Lung microvascular endothelial cell (primary cell): ENCODE data around the gene CMTM1. TPM values are rescaled to one million over a fixed set of nuclear protein-coding genes. Genes with fewer than 3 reads are reported as not detected.

Experiments
- DNase-seq, 2 donors: peaks; one replicate each; pipeline versions ENCODE4 v3.0.0 to v3.0.0-alpha.2; 2010; ENCODE audit warnings: low read depth in 2 of 2
- total RNA-seq: library from RNA; depleted of rRNA; stranded (reverse); fragments of >200 nt; gene quantifications from 2 replicates; pipeline ENCODE4 v1.2.1, GENCODE V29; 2014

Gene CMTM1
- total RNA-seq: 1.5 and 1.8 TPM in 2 replicates

- DNase-seq: no peak
These were observed at the start of gene CMTM1 for GRCh38 chr16:66566051-66566901. Gene CMTM1 (plus strand): TSS chr16:66566439. CDS start chr16:66566514, 75 bp downstream.

GRCh38 chr16:66516509-66516807 lies 49.8 kb upstream of the CMTM1 start:
- DNase-seq: no peak

GRCh38 chr16:66516808-66517585 lies 49.2 kb upstream of the CMTM1 start:
- DNase-seq: peak; percentile 99

GRCh38 chr16:66517586-66518263 lies 48.5 kb upstream of the CMTM1 start:
- peak in 1 of 2 donors; percentile 28 for DNase-seq

- peak in 1 of 2 donors; percentile 42 for DNase-seq
These were observed 46.5 kb upstream of the CMTM1 start for GRCh38 chr16:66519482-66520373.

GRCh38 chr16:66520406-66521170 lies 45.7 kb upstream of the CMTM1 start:
- no peak for DNase-seq

- no peak for DNase-seq
These were observed 45.0 kb upstream of the CMTM1 start for GRCh38 chr16:66521252-66521713.

- DNase-seq: peak; percentile 47 to 61
These were observed 44.1 kb upstream of the CMTM1 start for GRCh38 chr16:66521951-66522771.

- DNase-seq: no peak
These were observed 43.2 kb upstream of the CMTM1 start for GRCh38 chr16:66522816-66523590.

- peak; percentile 28 to 61 for DNase-seq
These were observed 42.3 kb upstream of the CMTM1 start for GRCh38 chr16:66523861-66524354.

- peak in 1 of 2 donors; percentile 22 for DNase-seq
These were observed 41.6 kb upstream of the CMTM1 start for GRCh38 chr16:66524601-66525164.

GRCh38 chr16:66525396-66526180 lies 40.7 kb upstream of the CMTM1 start:
- peak in 1 of 2 donors; percentile 45 for DNase-seq

- DNase-seq: no peak
These were observed 37.9 kb upstream of the CMTM1 start for GRCh38 chr16:66528294-66528693.

- no peak for DNase-seq
These were observed 36.8 kb upstream of the CMTM1 start for GRCh38 chr16:66529475-66529874.

GRCh38 chr16:66534376-66534799 lies 31.9 kb upstream of the CMTM1 start:
- DNase-seq: no peak

- no peak for DNase-seq
These were observed 29.7 kb upstream of the CMTM1 start for GRCh38 chr16:66536525-66536924.

GRCh38 chr16:66537236-66537635 lies 29.0 kb upstream of the CMTM1 start:
- DNase-seq: no peak
